ENCODE measurements around the gene RASSF5. TPM values are rescaled to one million over a fixed set of nuclear protein-coding genes. Genes with fewer than 3 reads are reported as not detected.
"Not testable (repeated sequence)": the region's sequence is repeated elsewhere in the genome, so short reads cannot be mapped to it uniquely, and the experiment has no call there.

The RASSF5 gene
- total RNA-seq, 1 donor from 2014 or later = 3.1 TPM

DNA sequence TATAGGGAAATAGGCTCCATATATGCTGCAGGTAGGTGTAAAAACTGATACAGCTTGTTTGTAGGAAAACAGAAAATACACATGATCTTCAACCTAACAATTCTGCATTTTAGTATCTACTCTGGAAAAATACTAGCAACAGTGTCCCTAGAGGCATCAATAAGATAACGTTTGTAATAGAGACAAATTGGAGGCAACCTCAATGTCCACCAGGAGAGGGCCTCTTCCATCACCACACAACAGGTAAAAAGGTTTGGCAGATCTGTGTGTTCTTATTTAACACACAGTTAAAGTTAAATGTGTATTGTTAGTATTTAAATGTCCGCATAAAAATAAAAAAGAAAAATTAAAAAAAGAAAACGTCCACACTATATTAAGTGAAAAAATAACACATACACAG lies 99.5 kb downstream of the RASSF5 start:
- Histone ChIP-seq H3K9me3 (ENCODE audit: control insufficient read depth in 3 of 3, low read length in 3 of 3) (no peaks in the 10 kb centered on the region), H3K27me3 (ENCODE audit: control insufficient read depth in 3 of 3, insufficient read depth in 3 of 3, low read length in 3 of 3) (no peaks in the 10 kb centered on the region), H3K4me3 (ENCODE audit: low read length in 3 of 3) (no peak overlapping the region), H3K9ac (ENCODE audit: low read depth in 1 of 3, low read length in 3 of 3) (no peak overlapping the region), H3K36me3 (ENCODE audit: control insufficient read depth in 3 of 3, insufficient read depth in 3 of 3, low read length in 3 of 3) (peaks cover 32 to 76% (median 73%) of the 10 kb centered on the region in 3 donors), H3K27ac (ENCODE audit: low read depth, low read length) (no peak overlapping the region), H3K4me1 (ENCODE audit: control insufficient read depth in 3 of 3, insufficient read depth in 3 of 3, low read length in 3 of 3) (peaks cover 8 to 10% (median 9%) of the 10 kb centered on the region in 3 donors)

DNA sequence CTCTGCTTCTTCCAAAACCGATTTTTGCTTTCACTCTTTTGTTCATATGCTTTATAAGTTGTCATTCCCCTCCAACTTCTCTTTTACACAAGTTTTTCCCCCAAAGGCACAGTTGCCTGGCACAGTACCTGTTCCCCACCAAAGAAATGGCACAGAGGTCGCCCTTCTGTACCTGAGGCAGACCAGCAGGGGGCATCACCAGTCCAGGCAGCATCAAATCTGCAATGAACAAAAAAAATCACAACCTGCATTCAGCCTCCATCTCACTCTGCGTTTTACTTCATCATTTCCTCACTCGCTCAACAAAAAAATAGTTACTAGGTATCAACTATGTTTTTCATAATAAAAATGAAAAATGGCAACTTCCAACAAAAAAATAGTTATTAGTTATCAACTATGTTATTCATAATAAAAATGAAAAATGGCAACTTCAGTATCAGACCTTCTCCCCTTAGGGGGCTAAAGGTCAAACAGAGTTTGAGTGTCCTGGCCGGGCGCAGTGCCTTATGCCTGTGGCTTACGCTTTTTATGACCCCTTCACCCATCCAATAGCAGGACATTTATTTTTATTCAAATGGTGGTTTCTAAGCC lies 100.9 kb downstream of the RASSF5 start:
- no peaks in the 10 kb centered on the region for H3K27me3 ChIP-seq (ENCODE audit: control insufficient read depth in 3 of 3, insufficient read depth in 3 of 3, low read length in 3 of 3)
- H3K9ac ChIP-seq (ENCODE audit: low read depth in 1 of 3, low read length in 3 of 3) = no peak overlapping the region
- H3K4me1 ChIP-seq (ENCODE audit: control insufficient read depth in 3 of 3, insufficient read depth in 3 of 3, low read length in 3 of 3) = peaks cover 8 to 13% (median 10%) of the 10 kb centered on the region in 3 donors
- H3K27ac ChIP-seq (ENCODE audit: low read depth, low read length) = no peak overlapping the region
- H3K4me3 ChIP-seq (ENCODE audit: low read length in 3 of 3) = no peak overlapping the region
- peaks cover 19 to 63% (median 61%) of the 10 kb centered on the region in 3 donors for H3K36me3 ChIP-seq (ENCODE audit: control insufficient read depth in 3 of 3, insufficient read depth in 3 of 3, low read length in 3 of 3)
- no peaks in the 10 kb centered on the region for H3K9me3 ChIP-seq (ENCODE audit: control insufficient read depth in 3 of 3, low read length in 3 of 3)

- Histone ChIP-seq H3K9me3 (ENCODE audit: control insufficient read depth in 3 of 3, low read length in 3 of 3) (no peaks in the 10 kb centered on the region), H3K27ac (ENCODE audit: low read depth, low read length) (no peak overlapping the region), H3K36me3 (ENCODE audit: control insufficient read depth in 3 of 3, insufficient read depth in 3 of 3, low read length in 3 of 3) (peaks cover 19 to 52% (median 52%) of the 10 kb centered on the region in 3 donors), H3K27me3 (ENCODE audit: control insufficient read depth in 3 of 3, insufficient read depth in 3 of 3, low read length in 3 of 3) (no peaks in the 10 kb centered on the region), H3K4me3 (ENCODE audit: low read length in 3 of 3) (no peak overlapping the region), H3K9ac (ENCODE audit: low read depth in 1 of 3, low read length in 3 of 3) (no peak overlapping the region), H3K4me1 (ENCODE audit: control insufficient read depth in 3 of 3, insufficient read depth in 3 of 3, low read length in 3 of 3) (peaks cover 8 to 13% (median 10%) of the 10 kb centered on the region in 3 donors)
These were observed 102.1 kb downstream of the RASSF5 start for GRCh38 chr1:206609229-206609991.

- H3K27me3 ChIP-seq (ENCODE audit: control insufficient read depth in 3 of 3, insufficient read depth in 3 of 3, low read length in 3 of 3) = no peaks in the 10 kb centered on the region
- H3K4me3 ChIP-seq (ENCODE audit: low read length in 3 of 3) = peak within 1 kb of the TSS; percentile 94 to 95 (median 94)
- H3K27ac ChIP-seq (ENCODE audit: low read depth, low read length) = peak within 1 kb of the TSS; percentile 92
- no peaks in the 10 kb centered on the region for H3K9me3 ChIP-seq (ENCODE audit: control insufficient read depth in 3 of 3, low read length in 3 of 3)
- H3K4me1 ChIP-seq (ENCODE audit: control insufficient read depth in 3 of 3, insufficient read depth in 3 of 3, low read length in 3 of 3) = peaks cover 8 to 13% (median 10%) of the 10 kb centered on the region in 3 donors
- peaks cover 14 to 27% (median 26%) of the 10 kb centered on the region in 3 donors for H3K36me3 ChIP-seq (ENCODE audit: control insufficient read depth in 3 of 3, insufficient read depth in 3 of 3, low read length in 3 of 3)
- H3K9ac ChIP-seq (ENCODE audit: low read depth in 1 of 3, low read length in 3 of 3) = peak within 1 kb of the TSS; percentile 98 to 99 (median 99)
These were observed 105.0 kb downstream of the RASSF5 start, which contains the start of gene EIF2D for GRCh38 chr1:206612129-206612876. Gene EIF2D, minus strand, starts transcription at chr1:206612465. Its CDS starts 123 bp downstream, at chr1:206612342.

GRCh38 chr1:206626396-206626795 lies 119.1 kb downstream of the RASSF5 start:
- not testable (repeated sequence) for H3K36me3 ChIP-seq (ENCODE audit: control insufficient read depth in 3 of 3, insufficient read depth in 3 of 3, low read length in 3 of 3); H3K4me3 ChIP-seq (ENCODE audit: low read length in 3 of 3)

GRCh38 chr1:206628916-206629315 lies 121.6 kb downstream of the RASSF5 start:
- H3K27ac ChIP-seq (ENCODE audit: low read depth, low read length) = no peak overlapping the region
- H3K9me3 ChIP-seq (ENCODE audit: control insufficient read depth in 3 of 3, low read length in 3 of 3) = no peaks in the 10 kb centered on the region
- H3K27me3 ChIP-seq (ENCODE audit: control insufficient read depth in 3 of 3, insufficient read depth in 3 of 3, low read length in 3 of 3) = no peaks in the 10 kb centered on the region
- H3K4me1 ChIP-seq (ENCODE audit: control insufficient read depth in 3 of 3, insufficient read depth in 3 of 3, low read length in 3 of 3) = no peaks in the 10 kb centered on the region
- H3K36me3 ChIP-seq (ENCODE audit: control insufficient read depth in 3 of 3, insufficient read depth in 3 of 3, low read length in 3 of 3) = no peaks in the 10 kb centered on the region
- H3K4me3 ChIP-seq (ENCODE audit: low read length in 3 of 3) = no peak overlapping the region
- no peak overlapping the region for H3K9ac ChIP-seq (ENCODE audit: low read depth in 1 of 3, low read length in 3 of 3)

More at GRCh38 chr1:206626396-206626795, 119.1 kb downstream of the RASSF5 start:
- H3K9me3 ChIP-seq (ENCODE audit: control insufficient read depth in 3 of 3, low read length in 3 of 3); H3K4me1 ChIP-seq (ENCODE audit: control insufficient read depth in 3 of 3, insufficient read depth in 3 of 3, low read length in 3 of 3); H3K27ac ChIP-seq (ENCODE audit: low read depth, low read length); H3K9ac ChIP-seq (ENCODE audit: low read depth in 1 of 3, low read length in 3 of 3); H3K27me3 ChIP-seq (ENCODE audit: control insufficient read depth in 3 of 3, insufficient read depth in 3 of 3, low read length in 3 of 3): not testable (repeated sequence)

DNA sequence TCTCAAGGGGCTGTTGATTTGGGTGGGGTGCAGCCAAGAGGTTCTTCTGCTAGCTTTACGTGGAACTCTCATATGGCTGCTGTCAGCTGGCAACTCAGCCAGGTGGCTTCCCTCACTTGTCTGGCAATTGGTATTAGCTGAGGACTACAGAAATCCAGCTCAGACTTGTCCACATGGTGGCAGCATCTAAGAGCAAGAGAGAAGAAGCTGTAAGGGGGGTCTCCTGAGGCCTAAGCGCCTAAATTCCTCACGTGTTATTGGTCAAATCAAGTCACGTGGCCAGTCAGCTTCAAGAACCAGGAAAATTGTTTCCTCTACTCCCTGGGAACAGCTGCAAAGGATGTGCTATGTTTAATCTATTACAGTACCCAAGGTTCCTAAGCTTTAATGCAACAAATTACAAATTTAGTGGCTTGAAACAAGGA lies 123.8 kb downstream of the RASSF5 start:
- peaks cover 9 to 12% (median 9%) of the 10 kb centered on the region in 3 donors for H3K4me1 ChIP-seq (ENCODE audit: control insufficient read depth in 3 of 3, insufficient read depth in 3 of 3, low read length in 3 of 3)
- no peak overlapping the region for H3K9ac ChIP-seq (ENCODE audit: low read depth in 1 of 3, low read length in 3 of 3)
- no peak overlapping the region for H3K4me3 ChIP-seq (ENCODE audit: low read length in 3 of 3)
- no peaks in the 10 kb centered on the region for H3K36me3 ChIP-seq (ENCODE audit: control insufficient read depth in 3 of 3, insufficient read depth in 3 of 3, low read length in 3 of 3)
- H3K27me3 ChIP-seq (ENCODE audit: control insufficient read depth in 3 of 3, insufficient read depth in 3 of 3, low read length in 3 of 3) = no peaks in the 10 kb centered on the region
- H3K27ac ChIP-seq (ENCODE audit: low read depth, low read length) = no peak overlapping the region
- no peaks in the 10 kb centered on the region for H3K9me3 ChIP-seq (ENCODE audit: control insufficient read depth in 3 of 3, low read length in 3 of 3)

DNA sequence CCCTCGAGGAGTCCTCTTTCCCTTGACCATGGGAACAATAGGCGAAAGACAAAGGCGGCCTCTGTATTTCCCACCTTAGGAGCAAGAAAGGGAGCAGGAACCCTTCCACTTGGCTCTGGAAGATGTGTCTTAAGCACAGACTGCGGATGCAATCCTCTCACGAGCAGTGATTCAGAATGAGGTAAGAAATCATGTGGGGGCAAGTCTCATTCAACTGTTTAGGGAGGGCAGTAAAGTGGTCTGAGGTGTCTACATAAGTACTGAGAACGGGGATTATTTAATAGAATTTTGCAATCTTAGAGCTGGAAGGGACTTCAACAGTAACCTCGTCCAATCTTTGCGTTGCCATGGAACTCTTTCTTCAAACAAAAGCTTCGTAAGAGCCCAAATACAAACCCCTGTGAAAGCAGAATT lies 126.4 kb downstream of the RASSF5 start:
- no peak overlapping the region for H3K9ac ChIP-seq (ENCODE audit: low read depth in 1 of 3, low read length in 3 of 3)

GRCh38 chr1:206634365-206635079 lies 127.2 kb downstream of the RASSF5 start:
- H3K27ac ChIP-seq (ENCODE audit: low read depth, low read length) = peak overlapping the region; percentile 65
- H3K36me3 ChIP-seq (ENCODE audit: control insufficient read depth in 3 of 3, insufficient read depth in 3 of 3, low read length in 3 of 3) = no peaks in the 10 kb centered on the region
- H3K27me3 ChIP-seq (ENCODE audit: control insufficient read depth in 3 of 3, insufficient read depth in 3 of 3, low read length in 3 of 3) = no peaks in the 10 kb centered on the region
- H3K9ac ChIP-seq (ENCODE audit: low read depth in 1 of 3, low read length in 3 of 3) = peak overlapping the region; percentile 44 to 85 (median 71)
- H3K4me1 ChIP-seq (ENCODE audit: control insufficient read depth in 3 of 3, insufficient read depth in 3 of 3, low read length in 3 of 3) = peaks cover 9 to 13% (median 9%) of the 10 kb centered on the region in 3 donors
- H3K9me3 ChIP-seq (ENCODE audit: control insufficient read depth in 3 of 3, low read length in 3 of 3) = no peaks in the 10 kb centered on the region
- peak overlapping the region; percentile 72 to 85 (median 79) for H3K4me3 ChIP-seq (ENCODE audit: low read length in 3 of 3)

More for the DNA sequence above, 126.4 kb downstream of the RASSF5 start:
- Histone ChIP-seq H3K27me3 (ENCODE audit: control insufficient read depth in 3 of 3, insufficient read depth in 3 of 3, low read length in 3 of 3) (no peaks in the 10 kb centered on the region), H3K4me3 (ENCODE audit: low read length in 3 of 3) (no peak overlapping the region), H3K36me3 (ENCODE audit: control insufficient read depth in 3 of 3, insufficient read depth in 3 of 3, low read length in 3 of 3) (no peaks in the 10 kb centered on the region), H3K9me3 (ENCODE audit: control insufficient read depth in 3 of 3, low read length in 3 of 3) (no peaks in the 10 kb centered on the region), H3K4me1 (ENCODE audit: control insufficient read depth in 3 of 3, insufficient read depth in 3 of 3, low read length in 3 of 3) (peaks cover 9 to 13% (median 9%) of the 10 kb centered on the region in 3 donors), H3K27ac (ENCODE audit: low read depth, low read length) (peak overlapping the region; percentile 19)
